Spleen (tissue), 7 donors: ENCODE measurements around the gene PLXND1.

Experiments
- CTCF ChIP-seq, 11 experiments: fragments of 200-600 bp in 7 of 11; fragments of 450-650 bp in 4 of 11; sonication (generic) in 4 of 11; IDR thresholded peaks in 8 of 11; conservative IDR thresholded peaks in 3 of 11; 1 replicate in 7 of 11; 2 replicates in 4 of 11; pipeline versions ENCODE4 v1.4.0 to v1.8.0; 2016 to 2021; ENCODE audit warnings: antibody characterized with exemption in 11 of 11, inconsistent platforms in 4 of 11, mild to moderate bottlenecking in 1 of 11
- POLR2A ChIP-seq, 3 donors: fragments of 450-650 bp; IDR thresholded peaks; one replicate each; pipeline ENCODE4 v1.5.1; 2017; ENCODE audit warnings: antibody characterized with exemption in 3 of 3, mild to moderate bottlenecking in 1 of 3
- POLR2AphosphoS5 ChIP-seq, 3 donors: sonication (generic); formaldehyde crosslinking; IDR thresholded peaks; one replicate each; pipeline ENCODE4 v1.5.1; 2017; ENCODE audit warnings: antibody characterized with exemption in 3 of 3
- donor health status: DM: no; HTN: no; CAD: no; lungs with moderate emphysema.
- donor health status: DM: no; HTN: no; CAD: no.
- donor health status: DM: no; HTN: no; CAD: no.

- TF ChIP-seq CTCF (IDR thresholded peaks at IDR 0.05 in 8 of 11, conservative IDR thresholded peaks at IDR 0.05 in 3 of 11) (no peak), POLR2A (IDR thresholded peaks at IDR 0.05) (no peak), POLR2AphosphoS5 (IDR thresholded peaks at IDR 0.05) (no peak)
Measured at GRCh38 chr3:129520960-129521359, 85.5 kb downstream of the PLXND1 start.
